HG02642 (cell line): ENCODE data around the gene MGME1.
A peak's percentile ranks its signal among the peaks of the same experiment; 100 is the strongest.

Experiments used
- ATAC-seq: cut with Tn5 transposase; IDR thresholded peaks from one replicate; pipeline ENCODE4 v1.9.1; 2021; ENCODE audit warnings: mild to moderate bottlenecking; ENCODE audit not compliant: unreplicated experiment, poor library complexity

Gene MGME1

DNA sequence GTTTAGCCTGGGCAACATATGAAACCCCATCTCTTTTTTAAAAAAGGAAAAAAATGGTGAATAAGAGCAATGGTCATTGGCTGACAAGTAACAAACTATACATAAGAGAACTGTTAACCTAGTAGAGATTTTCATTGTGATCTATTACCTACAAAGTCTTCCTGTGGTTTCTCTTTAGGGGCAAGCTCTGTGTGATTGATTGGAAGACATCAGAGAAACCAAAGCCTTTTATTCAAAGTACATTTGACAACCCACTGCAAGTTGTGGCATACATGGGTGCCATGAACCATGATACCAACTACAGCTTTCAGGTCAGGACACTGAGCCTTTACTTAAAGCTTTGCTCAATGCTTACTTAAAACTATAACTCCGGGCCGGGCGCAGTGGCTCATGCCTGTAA is 19.2 kb downstream of the MGME1 start:
- ATAC-seq, result no peak

DNA sequence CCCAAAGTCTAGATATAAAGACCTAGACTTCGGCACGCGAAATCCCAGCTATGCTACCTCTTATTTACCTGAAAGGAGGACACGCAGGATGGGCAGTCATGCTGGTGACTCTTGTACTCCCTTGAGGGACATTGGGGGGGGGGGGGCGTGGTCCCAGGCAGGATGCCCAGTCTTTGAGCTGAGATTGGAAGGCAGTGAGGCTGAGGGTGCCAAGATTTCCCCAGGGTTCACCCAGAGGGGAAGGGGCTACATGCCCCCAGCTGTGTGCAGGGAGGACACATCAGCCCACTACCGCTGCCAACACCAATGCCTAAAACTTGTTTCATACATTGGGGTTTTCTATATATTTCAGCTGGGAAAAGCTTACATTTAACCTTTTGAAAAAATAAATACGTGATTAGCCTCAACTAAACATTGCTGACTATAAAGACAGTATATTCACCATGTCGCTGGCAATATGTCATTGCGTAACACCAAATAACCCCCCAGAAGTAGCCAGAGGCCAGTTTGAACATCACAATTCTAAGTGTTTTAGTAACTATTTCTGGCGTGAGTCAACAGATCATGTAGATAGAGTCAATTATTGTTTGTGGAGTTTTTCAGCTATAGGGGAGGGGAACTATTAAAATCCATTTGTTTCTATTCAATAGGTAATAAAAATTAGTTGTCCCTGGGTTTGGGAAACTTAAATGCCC is 21.6 kb downstream of the MGME1 start:
- no peak for ATAC-seq

GRCh38 chr20:17992224-17992637 is 23.4 kb downstream of the MGME1 start:
- ATAC-seq, result peak; percentile 66

DNA sequence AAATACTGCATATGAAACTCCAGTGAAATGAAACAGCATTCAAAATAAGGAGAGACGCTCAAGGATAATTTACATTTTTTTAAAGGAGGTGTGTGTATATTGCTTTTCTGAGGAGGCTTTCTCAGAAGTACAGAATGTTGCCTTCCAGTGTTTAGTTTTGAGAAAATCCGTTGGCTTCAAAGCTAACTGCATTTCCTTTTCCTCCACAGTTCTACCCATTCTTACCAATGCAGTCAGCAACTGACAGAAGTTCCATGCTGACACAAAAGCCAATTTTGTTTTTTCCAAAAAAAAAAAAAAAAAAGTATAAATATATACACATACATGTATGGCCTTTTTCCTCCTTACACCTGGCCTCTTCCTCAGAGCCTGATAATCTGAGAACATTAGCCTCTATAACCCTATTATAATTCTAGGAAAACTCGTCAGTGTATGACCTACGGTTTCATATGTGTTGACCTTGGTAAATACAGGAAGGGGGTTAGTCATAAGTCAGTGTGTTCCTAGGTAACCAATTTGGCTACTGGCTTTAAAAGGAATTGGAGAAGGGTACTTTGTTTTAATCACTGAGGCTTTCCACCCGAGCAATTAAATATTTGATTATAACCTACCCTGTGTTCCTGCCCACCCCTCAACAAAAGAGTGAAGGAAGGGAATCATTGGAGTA is 24.2 kb downstream of the MGME1 start:
- no peak for ATAC-seq

- no peak for ATAC-seq
Observed at GRCh38 chr20:17993546-17993945, 24.7 kb downstream of the MGME1 start.

DNA sequence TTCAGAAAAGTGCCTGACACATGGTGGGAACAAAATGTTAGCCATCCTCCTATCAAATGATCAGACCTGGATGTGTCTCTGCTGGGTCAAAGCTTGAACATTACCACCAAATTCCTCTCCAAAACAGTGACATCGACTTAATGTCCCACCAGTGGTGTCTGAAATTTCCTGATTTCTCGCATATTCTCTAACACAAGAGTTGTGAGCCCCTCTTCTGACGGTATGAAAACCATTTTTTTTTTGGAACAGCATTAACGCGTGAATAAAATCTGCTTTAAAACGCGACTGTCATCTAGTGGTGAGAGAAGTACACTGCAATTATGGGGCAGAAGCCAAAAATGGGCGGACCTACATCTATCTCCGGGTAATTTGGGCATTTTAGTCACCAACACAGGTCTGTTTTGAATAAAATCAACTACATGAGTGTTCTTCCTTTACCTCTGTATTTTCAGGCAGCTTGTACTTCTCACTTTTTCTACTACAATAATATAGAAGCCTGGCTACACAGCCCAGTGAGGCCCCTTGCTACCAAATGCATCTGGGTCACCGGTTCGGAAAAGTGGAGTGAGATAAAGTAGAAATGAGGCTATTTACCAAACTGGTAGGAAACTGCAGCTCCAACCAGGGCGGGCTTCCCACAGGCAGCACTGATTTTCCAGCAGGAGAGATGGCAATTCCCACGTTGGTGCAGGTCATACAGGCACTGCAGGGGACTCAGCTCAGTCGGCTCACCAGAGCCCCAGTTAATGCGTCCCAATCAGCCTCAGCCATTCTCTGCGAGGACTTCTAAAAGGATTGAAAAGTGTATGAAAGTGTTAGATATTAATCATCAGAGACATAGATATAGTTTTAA is 27.4 kb downstream of the MGME1 start:
- ATAC-seq, result no peak

DNA sequence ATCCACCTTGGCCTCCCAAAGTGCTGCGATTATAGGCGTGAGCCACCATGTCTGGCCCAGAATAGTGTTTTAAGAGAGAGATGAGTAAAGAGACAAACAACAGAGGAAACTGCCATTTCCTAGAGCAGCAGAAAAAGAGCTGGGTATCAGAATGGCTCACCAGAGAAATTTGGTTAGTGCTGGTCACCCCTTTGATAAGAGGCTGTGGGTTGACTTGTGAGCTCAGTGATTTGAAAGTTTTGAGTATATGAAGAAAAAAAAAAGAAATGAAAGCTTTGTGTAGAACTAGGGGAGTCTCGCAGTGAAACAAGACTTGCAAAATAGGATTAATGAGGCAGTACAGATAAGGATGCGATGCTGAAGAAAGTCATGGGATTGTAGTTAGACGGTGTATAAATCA is 29.6 kb downstream of the MGME1 start:
- ATAC-seq, result no peak

- ATAC-seq, result no peak
Observed at GRCh38 chr20:17999566-17999965, 30.7 kb downstream of the MGME1 start.

- ATAC-seq, result no peak
Observed at GRCh38 chr20:18001131-18001921, 32.5 kb downstream of the MGME1 start.

GRCh38 chr20:18003897-18004296 is 35.1 kb downstream of the MGME1 start:
- ATAC-seq, result peak; percentile 43

- no peak for ATAC-seq
Observed at GRCh38 chr20:18004384-18005031, 35.7 kb downstream of the MGME1 start.

- ATAC-seq, result peak; percentile 91
Observed at GRCh38 chr20:18005170-18005989, 36.6 kb downstream of the MGME1 start.

- ATAC-seq, result no peak
Observed at GRCh38 chr20:18005990-18006364, 37.2 kb downstream of the MGME1 start.

DNA sequence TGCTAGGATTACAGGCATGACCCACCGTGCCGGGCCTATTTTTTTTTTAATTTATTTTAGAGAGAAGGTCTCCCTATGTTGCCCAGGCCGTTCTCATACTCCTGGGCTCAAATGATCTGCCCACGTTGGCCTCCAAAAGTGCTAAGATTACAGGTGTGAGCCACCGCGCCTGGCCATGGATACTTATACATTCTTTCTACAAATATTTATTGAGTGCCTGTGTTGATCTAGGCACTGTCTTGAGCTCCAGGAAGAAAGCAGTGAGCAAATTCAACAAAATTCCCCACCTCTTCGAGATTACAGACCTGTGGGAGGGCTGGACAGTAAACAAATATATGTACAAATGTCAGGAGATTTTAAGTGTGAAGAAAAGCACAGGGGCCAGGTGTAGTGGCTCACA is 37.9 kb downstream of the MGME1 start:
- ATAC-seq, result no peak

GRCh38 chr20:18007534-18008292 is 38.9 kb downstream of the MGME1 start:
- ATAC-seq, result no peak

DNA sequence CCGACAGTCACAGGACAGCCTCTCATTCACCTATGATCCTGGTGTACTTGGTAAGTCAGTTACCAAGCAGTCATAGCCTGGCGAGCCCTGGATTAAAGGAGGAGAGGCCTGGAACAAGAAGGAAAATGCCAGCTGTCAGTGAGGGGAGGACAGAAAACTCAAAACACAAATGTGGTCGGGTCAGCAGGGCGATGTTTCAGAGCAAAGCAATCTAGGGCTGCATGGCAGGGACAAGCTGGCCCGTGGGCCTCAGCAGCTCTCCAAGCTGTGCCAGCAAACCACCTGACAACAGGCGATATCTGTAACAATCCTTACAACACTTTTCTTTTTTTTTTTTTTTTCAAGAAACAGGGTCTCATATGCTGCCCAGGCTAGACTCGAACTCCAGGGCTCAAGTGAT is 40.3 kb downstream of the MGME1 start:
- no peak for ATAC-seq

DNA sequence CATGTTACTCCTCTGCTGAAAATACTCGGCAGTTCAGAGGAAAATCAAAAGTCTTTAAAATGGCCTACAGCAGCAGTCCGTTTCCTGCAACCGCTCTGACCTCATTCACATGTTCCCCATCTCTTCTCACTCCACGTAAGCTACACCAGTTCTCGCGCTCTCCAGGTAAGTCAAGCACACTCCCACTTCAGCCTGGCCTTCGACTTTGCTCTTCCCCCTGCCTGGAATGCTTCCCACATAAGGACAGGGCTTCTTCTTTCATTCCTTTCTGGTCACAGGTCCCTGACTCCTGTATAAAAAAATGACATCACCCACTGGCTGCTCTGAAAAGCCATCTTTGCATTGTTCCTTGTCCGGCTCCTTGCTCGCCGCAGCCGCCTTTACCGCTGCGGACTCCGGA is 42.7 kb downstream of the MGME1 start:
- no peak for ATAC-seq

- ATAC-seq, result no peak
Observed at GRCh38 chr20:18011951-18012645, 43.3 kb downstream of the MGME1 start.
